Activated CD8-positive, alpha-beta memory T cell treated with anti-CD3 and anti-CD28 coated beads for 1 hour (primary cell): Measurements from ENCODE around the gene RPUSD2.

ENCODE experiments used
- DNase-seq, 2 donors: peaks; one replicate each; pipeline ENCODE4 v3.0.0-alpha.2; 2020; ENCODE audit warnings: low read depth in 1 of 2; ENCODE audit errors: extremely low read depth in 1 of 2

RPUSD2 gene

GRCh38 chr15:40569129-40569953 lies at the start of gene RPUSD2:
RPUSD2 (plus strand) TSS chr15:40569299; CDS start chr15:40569338, 39 bp downstream.
- DNase-seq = peak; percentile 75 to 88

DNA sequence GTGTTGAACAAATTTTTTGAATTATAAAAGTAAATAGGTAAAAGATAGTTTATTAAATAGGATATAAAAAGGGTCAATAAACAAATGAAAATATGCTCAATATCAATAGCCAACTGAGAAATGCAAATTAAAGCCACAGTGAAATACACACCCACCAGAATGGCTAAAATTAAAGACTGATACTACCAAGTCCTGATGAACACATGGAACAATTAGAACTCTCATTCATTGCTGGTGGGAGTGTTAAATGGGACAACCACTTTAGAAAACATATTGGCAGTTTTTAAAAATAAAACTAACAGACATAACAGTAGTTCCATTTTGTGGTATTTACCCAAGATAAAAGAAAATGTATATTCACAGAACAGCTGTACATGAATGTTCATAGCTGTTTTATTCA lies 45.5 kb upstream of the RPUSD2 start:
- no peak for DNase-seq

GRCh38 chr15:40525855-40526254 lies 43.2 kb upstream of the RPUSD2 start:
- DNase-seq = no peak

DNA sequence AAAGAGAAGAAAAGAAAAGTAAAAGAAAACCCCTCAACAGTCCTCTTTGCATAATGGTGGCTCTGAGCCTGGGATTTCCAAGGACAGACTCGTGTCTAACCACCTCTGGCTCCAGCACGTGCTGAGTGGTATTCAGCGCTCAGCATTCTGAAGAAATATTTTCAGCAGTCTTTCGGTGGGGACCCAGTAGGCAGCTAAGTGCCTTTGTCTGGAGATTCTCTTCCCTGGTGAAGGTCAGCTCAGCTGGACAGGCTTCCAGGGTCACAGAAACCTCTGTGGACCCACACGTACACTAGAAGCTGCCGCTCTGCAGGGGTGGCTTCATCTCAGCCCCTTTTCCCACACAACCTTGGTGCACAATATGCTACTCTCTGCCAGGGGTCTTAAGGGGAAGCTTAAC lies 40.3 kb upstream of the RPUSD2 start:
- no peak for DNase-seq

GRCh38 chr15:40533763-40534364 lies 35.2 kb upstream of the RPUSD2 start:
- no peak for DNase-seq

DNA sequence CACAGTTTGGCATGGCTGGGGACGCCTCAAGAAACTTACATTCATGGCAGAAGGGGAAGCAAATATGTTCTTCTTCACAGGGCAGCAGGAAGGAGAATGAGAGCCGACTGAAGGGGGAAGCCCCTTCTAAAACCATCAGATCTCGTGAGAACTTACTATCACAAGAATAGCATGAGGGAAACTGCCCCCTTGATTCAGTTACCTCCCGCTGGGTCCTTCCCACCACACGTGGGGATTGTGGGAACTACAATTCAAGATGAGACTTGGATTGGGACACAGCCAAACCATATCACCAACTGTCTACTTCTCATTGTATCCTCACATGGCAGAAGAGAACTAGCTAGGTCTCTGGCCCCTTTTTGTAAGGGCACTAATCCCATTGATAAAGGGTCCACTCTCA lies 34.7 kb upstream of the RPUSD2 start:
- no peak for DNase-seq

DNA sequence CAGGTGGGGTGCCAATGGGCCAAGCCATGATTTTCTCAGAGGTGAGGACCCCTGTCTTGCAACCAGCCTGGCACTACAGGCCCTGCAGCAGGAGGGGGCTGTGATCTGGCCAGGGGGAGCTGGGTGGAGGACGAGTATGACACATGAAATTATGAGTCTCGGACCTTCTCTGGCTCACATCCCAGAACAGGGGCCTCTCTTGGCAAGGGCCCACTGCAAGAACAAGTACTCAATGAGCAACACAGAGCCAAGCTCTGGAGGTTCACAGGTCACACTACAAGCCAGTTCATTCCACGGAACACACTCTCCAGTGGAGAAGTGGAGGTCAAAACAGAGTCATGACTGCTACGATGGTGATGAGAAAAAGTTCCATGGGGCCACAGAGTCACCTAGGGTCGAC lies 32.6 kb upstream of the RPUSD2 start:
- no peak for DNase-seq

DNA sequence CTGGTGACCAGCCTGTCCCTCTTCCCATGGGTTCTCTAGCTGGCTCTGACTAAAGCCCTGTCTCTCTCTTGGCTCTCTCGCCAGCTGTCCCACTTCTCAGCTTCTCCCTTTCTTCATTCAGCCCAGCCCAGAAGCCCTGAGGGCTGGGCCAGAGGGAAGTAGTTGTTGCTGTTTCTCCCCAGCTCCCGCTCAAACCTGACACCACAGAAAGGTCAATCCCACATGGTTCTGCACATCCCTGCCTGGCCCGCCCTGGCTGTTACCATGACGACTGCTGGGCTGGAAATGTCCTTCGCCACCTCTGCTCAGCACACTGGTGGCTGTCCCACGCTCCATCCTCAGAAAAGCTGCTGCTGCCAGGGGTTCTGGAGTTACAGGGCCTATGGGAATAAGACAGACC lies 30.1 kb upstream of the RPUSD2 start:
- DNase-seq = no peak

DNA sequence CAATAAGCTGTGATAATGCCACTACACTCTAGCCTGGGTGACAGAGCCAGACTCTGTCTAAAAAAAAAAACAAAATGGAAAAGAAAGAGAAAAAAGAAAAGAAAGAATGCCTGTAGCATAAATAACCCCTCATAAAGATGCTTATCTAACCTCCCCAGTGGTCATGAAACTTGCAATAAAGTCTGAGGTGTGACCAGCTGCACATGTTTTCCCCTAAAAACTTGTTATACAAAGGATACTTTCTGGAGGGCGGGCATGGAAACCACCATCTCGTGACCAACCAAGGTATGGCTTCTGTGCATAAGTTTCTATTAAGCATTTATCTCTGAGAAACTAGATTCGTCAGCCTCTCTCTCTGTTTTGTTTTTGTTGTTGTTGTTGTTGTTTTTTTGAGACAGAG lies 26.0 kb upstream of the RPUSD2 start:
- no peak for DNase-seq

DNA sequence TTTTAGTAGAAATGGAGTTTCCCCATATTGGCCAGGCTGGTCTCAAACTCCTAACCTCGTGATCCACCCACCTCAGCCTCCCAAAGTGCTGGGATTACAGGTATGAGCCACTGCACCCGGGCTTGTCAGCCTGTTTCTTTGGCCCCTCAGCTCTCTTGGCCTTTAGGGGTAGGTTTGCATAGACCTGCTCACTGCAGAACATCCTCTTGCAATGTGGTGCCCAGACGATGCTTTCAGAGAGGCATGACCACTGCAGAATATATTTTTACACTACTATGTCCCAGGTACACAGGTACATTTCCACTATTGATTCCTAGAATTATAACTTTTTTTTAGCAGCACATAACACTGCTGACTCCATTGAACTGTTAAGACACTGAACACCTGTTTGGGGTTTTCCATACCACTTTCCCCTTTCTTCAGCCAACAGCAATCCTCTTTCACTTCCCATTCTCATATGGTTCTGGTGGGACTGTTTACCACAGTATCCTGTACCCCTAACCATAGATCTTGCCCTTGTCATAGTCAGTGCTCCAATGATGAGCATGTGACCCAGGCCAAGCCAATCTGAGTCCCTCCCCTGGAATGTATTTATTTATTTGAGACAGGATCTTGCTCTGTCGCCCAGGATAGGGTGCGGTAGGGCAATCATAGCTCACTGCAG lies 25.3 kb upstream of the RPUSD2 start:
- no peak for DNase-seq

DNA sequence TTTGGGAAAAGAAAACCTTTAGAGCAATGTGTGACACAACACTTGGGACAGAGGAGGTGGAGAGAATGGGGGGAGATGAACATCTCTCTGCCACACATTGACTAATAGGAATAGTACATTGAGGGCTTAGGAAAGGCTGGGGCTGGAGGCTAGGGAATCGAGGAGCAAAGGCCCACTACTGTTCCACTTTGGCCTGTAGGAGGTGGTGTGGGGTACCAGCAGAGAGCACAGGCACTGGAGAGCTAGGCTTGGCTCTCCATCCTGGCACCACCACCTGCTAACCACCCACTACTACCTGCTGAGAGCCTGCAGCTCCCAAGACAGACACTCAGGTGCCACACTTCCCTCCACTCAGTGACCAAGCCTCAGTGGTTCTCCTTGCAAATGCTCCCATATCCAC lies 23.6 kb upstream of the RPUSD2 start:
- no peak for DNase-seq

DNA sequence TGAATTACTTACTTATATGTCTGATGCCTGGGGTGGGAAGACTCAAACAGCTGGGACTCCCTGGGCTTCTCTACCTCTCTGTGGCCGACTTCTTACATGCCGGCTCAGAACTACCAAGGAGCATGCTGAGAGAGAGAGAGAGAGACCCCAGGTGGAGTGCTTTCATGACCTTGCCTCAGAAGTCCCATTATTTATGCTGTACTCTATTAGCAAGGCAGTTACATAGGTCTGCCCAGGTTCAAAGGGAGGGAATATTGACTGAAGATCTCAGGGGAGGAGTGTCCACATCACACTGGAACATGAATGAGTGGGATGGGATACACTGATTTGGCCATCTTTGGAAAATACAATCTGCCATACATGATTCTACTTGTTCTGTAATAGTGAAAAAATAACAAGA lies 20.5 kb upstream of the RPUSD2 start:
- no peak for DNase-seq

DNA sequence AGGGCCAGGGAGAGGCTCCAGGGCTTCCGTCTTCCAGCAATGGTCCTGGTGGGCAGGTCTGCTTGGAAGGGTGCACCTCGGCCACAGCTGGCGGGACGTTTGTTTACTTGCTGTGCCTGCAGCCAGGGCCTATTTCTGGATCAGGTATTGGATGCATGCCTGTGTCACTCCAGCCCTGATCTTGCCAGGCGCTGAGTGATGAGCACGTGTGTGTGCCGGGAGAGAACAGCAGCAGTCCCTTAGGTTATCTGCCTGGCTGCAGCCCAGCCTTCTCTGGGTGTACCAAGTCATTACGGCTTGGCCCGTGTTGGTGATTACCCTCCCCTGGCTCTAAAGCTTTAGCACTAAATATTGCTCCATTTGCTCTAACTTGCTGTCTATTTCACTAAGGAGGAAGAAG lies 19.2 kb upstream of the RPUSD2 start:
- no peak for DNase-seq

DNA sequence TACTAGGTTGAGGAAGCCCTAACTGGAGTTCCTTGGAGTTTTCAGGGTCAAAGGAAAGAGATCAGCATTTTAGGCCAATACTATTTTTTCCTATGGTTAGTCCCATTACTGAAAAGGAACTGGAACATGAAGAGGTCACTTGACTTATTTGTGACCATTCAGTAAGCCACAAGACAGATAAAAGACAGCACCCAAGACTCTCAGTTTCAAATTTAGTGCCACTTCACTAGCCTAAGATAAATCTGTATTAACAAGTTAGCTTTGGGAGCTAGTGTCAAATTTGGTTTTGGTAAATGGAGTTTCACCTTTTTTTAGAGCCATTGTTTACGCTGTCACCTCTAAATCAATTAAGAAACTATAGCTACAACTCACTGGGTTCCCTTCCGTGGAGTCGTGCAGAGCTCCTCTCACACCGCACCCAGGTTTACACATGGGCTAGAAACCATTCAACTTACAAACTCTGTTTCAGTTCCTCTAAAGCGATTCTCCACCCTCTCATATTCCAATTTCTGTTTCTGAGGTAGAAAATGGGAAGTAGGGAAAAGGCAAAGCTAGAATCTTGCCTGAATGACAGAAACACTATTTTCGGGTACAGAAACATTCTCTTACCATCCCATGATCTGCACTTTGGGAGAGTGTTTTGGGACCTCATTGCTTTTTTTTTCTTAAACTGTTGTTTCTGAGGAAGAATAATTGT lies 18.6 kb upstream of the RPUSD2 start:
- DNase-seq = no peak

- DNase-seq = no peak
These were observed 15.0 kb upstream of the RPUSD2 start for GRCh38 chr15:40554161-40554525.

DNA sequence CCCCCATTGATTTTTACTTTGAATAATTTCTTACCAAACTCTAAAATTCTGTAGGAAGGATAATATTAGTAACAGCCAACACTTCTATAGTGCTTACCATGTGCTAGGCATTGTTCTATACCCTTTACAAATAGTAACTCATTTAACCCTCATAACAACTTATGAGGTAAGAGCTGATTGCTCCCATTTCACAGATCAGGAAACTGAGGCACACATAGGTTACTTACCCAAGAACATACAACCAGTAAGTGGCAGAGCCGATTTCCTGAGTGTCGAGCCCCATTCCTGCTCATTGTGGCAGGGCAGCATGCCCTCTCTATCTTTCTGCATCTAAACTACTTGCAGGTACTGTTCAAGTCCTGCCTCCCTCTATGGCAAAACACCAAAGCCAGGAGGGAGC lies 13.2 kb upstream of the RPUSD2 start:
- DNase-seq = no peak

DNA sequence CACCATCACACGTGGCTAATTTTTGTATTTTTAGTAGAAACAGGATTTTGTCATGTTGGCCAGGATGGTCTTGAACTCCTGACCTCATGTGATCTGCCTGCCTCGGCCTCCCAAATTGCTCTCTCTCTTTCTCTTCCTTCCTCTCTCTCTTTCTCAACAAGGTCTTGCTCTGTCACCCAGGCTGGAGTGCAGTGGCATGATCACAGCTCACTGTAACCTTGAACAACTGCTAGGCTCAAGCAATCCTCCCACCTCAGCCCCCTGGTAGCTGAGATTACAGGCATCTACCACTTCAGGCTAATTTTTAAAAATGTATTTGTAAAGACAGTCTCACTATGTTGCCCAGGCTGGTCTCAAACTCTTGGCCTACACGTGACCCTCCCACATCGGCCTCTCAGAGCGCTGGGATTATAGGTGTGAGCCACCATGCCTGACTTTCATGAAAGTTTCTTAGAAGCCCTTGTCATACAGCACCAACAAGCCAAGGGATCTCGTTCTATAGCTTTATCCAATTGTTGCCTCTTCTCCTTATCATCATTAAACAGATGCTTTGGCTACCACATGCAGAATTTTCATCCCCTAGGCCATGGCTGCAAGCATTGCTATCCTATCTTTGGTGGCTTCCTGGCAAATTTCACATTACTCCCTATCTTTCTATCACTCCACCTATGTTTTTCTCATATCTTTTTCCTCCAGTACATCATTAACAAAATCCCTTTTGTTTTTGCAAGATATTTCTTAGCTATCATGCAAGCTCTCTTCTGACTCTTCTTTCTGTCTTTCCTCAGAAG lies 10.0 kb upstream of the RPUSD2 start:
- DNase-seq = no peak

GRCh38 chr15:40562691-40563090 lies 6.4 kb upstream of the RPUSD2 start:
- no peak for DNase-seq

- DNase-seq = no peak
These were observed 5.7 kb upstream of the RPUSD2 start for GRCh38 chr15:40563426-40563825.

DNA sequence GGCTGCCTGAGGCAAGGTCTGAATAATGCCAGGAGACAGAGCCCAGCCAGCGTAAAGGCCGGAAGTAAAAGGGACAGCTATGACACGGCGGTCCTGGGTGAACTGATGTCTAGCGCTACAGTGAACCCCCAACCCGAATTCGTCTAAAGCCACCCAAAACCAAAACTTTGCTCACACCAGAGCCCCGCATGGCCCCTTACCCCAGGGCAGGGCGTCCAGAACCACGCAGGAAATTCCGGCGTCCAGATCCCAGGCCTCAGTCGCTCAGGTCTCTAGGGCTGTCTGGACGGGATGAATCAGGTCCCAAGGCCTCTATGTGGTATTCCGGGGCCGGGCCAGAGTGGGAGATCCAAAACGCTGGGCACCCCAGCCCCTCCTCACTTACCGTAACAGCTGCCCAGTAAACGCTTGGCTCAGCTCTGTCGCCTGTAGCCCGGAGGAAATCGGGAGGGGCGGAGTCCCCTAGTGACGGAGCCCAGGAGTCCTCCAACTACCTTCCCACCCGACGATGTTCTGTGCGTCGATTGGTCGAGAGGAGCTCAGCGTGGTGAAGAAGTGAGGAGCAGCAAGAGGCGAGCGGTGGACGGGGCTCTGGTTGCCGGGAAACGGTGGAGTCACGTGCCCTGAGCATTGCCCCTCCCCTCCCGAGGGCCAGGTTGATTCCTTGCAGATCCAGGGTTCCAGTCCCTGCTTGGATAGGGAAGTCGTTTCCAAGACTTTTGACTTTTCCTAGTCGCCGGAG lies 4.3 kb upstream of the RPUSD2 start, which contains the start of gene CCDC32:
TSS of gene CCDC32 (minus strand) at position 452 of the 742 bp plus-strand sequence. CDS start 2,027 bp downstream, outside the sequence.
- peak; percentile 89 to 90 for DNase-seq
